Measurements from ENCODE around the gene MAP3K6.

MAP3K6 gene

GRCh38 chr1:27356277-27356618 lies 10.5 kb downstream of the MAP3K6 start:
- DNase-seq = no peak

GRCh38 chr1:27355683-27356082 lies 11.1 kb downstream of the MAP3K6 start:
- no peak for DNase-seq

GRCh38 chr1:27353629-27354028 lies 13.1 kb downstream of the MAP3K6 start:
- DNase-seq = no peak

GRCh38 chr1:27353166-27353565 lies 13.6 kb downstream of the MAP3K6 start:
- no peak for DNase-seq

- no peak for DNase-seq
These were observed 15.1 kb downstream of the MAP3K6 start for GRCh38 chr1:27351541-27352107.

- no peak for DNase-seq
These were observed 15.9 kb downstream of the MAP3K6 start for GRCh38 chr1:27350663-27351540.

GRCh38 chr1:27349784-27350662 lies 16.7 kb downstream of the MAP3K6 start:
- peak; percentile 65 for DNase-seq

GRCh38 chr1:27348861-27349783 lies 17.6 kb downstream of the MAP3K6 start:
- peak; percentile 63 for DNase-seq

- DNase-seq = no peak
These were observed 19.7 kb downstream of the MAP3K6 start for GRCh38 chr1:27346991-27347624.

GRCh38 chr1:27346357-27346756 lies 20.4 kb downstream of the MAP3K6 start:
- no peak for DNase-seq

GRCh38 chr1:27345272-27345671 lies 21.5 kb downstream of the MAP3K6 start:
- no peak for DNase-seq

GRCh38 chr1:27343639-27344025 lies 23.1 kb downstream of the MAP3K6 start:
- DNase-seq = no peak

- DNase-seq = no peak
These were observed 23.8 kb downstream of the MAP3K6 start for GRCh38 chr1:27342778-27343638.

GRCh38 chr1:27342391-27342777 lies 24.4 kb downstream of the MAP3K6 start:
- no peak for DNase-seq

- DNase-seq = peak; percentile 26
These were observed 25.1 kb downstream of the MAP3K6 start, which contains the start of gene SYTL1 for GRCh38 chr1:27341525-27342252. SYTL1 (plus strand) TSS chr1:27342022; CDS start chr1:27345335, 3,313 bp downstream.

- no peak for DNase-seq
These were observed 27.5 kb downstream of the MAP3K6 start for GRCh38 chr1:27339213-27339612.

GRCh38 chr1:27338751-27339150 lies 28.0 kb downstream of the MAP3K6 start:
- DNase-seq = no peak

GRCh38 chr1:27336756-27337155 lies 30.0 kb downstream of the MAP3K6 start:
- DNase-seq = no peak

GRCh38 chr1:27335506-27336422 lies 31.0 kb downstream of the MAP3K6 start:
- DNase-seq = no peak
